ENCODE data around the gene ZNF609. TPM values are rescaled to one million over a fixed set of nuclear protein-coding genes. Genes with fewer than 3 reads are reported as not detected.

The ZNF609 gene
- total RNA-seq, 1 experiment from 2014 or later = 49.0 TPM

GRCh38 chr15:64583519-64583918, 123.1 kb downstream of the ZNF609 start:
- POLR2A ChIA-PET = no interaction called here
- H3K27ac Mint-ChIP-seq (ENCODE audit: low read depth, unreplicated experiment) = no peak overlapping the region
- TF ChIP-seq CTCF (IDR thresholded peaks at IDR 0.05; ENCODE audit: unreplicated experiment) = no peak
- no peak for DNase-seq (ENCODE audit: unreplicated experiment)
- H3K27me3 Mint-ChIP-seq (ENCODE audit: insufficient read depth, unreplicated experiment) = no peaks in the 10 kb centered on the region
- H3K4me3 Mint-ChIP-seq (ENCODE audit: unreplicated experiment) = no peak overlapping the region
- CTCF ChIA-PET = interaction anchor here (0.6 kb wide), 2 partner anchors 157 to 339 kb away, joined by 3 read pairs; no protein-coding TSS in a partner anchor
- H3K9me3 Mint-ChIP-seq (ENCODE audit: unreplicated experiment) = peaks cover 18% of the 10 kb centered on the region
- intact Hi-C loops (cut with micrococcal nuclease) = no loop called here
- H3K4me1 Mint-ChIP-seq (ENCODE audit: insufficient read depth, unreplicated experiment) = no peaks in the 10 kb centered on the region
- no TSS peak for BruUV-seq (replicated peaks)
- peaks cover 9% of the 10 kb centered on the region for H3K36me3 Mint-ChIP-seq (ENCODE audit: insufficient read depth, unreplicated experiment)

GRCh38 chr15:64583983-64584382, 123.6 kb downstream of the ZNF609 start:
- ChIA-PET POLR2A (no interaction called here), CTCF (no interaction called here)
- Mint-ChIP-seq H3K27me3 (ENCODE audit: insufficient read depth, unreplicated experiment) (no peaks in the 10 kb centered on the region), H3K36me3 (ENCODE audit: insufficient read depth, unreplicated experiment) (peaks cover 6% of the 10 kb centered on the region), H3K27ac (ENCODE audit: low read depth, unreplicated experiment) (no peak overlapping the region), H3K4me3 (ENCODE audit: unreplicated experiment) (no peak overlapping the region), H3K4me1 (ENCODE audit: insufficient read depth, unreplicated experiment) (no peaks in the 10 kb centered on the region), H3K9me3 (ENCODE audit: unreplicated experiment) (peaks cover 18% of the 10 kb centered on the region)
- no peak for DNase-seq (ENCODE audit: unreplicated experiment)
- intact Hi-C loops (cut with micrococcal nuclease) = no loop called here
- no peak for TF ChIP-seq CTCF (IDR thresholded peaks at IDR 0.05; ENCODE audit: unreplicated experiment)
- BruUV-seq (replicated peaks) = no TSS peak

- H3K4me3 Mint-ChIP-seq (ENCODE audit: unreplicated experiment) = no peak overlapping the region
- H3K4me1 Mint-ChIP-seq (ENCODE audit: insufficient read depth, unreplicated experiment) = no peaks in the 10 kb centered on the region
- H3K27me3 Mint-ChIP-seq (ENCODE audit: insufficient read depth, unreplicated experiment) = no peaks in the 10 kb centered on the region
- ChIA-PET POLR2A (interaction anchor here (0.6 to 1.1 kb wide), 2 partner anchors 33 to 93 kb away, joined by 3 read pairs; no protein-coding TSS in a partner anchor), CTCF (interaction anchor here (0.7 kb wide), 2 partner anchors 62 to 67 kb away, joined by 3 read pairs; no protein-coding TSS in a partner anchor)
- H3K27ac Mint-ChIP-seq (ENCODE audit: low read depth, unreplicated experiment) = no peak overlapping the region
- DNase-seq (ENCODE audit: unreplicated experiment) = no peak
- peaks cover 8% of the 10 kb centered on the region for H3K36me3 Mint-ChIP-seq (ENCODE audit: insufficient read depth, unreplicated experiment)
- intact Hi-C loops (cut with micrococcal nuclease) = no loop called here
- no peak for TF ChIP-seq CTCF (IDR thresholded peaks at IDR 0.05; ENCODE audit: unreplicated experiment)
- BruUV-seq (replicated peaks) = no TSS peak
- peaks cover 11% of the 10 kb centered on the region for H3K9me3 Mint-ChIP-seq (ENCODE audit: unreplicated experiment)
Measured at GRCh38 chr15:64586259-64586870, 126.0 kb downstream of the ZNF609 start.

GRCh38 chr15:64586984-64587383, 126.6 kb downstream of the ZNF609 start:
- H3K4me3 Mint-ChIP-seq (ENCODE audit: unreplicated experiment) = no peak overlapping the region
- peaks cover 6% of the 10 kb centered on the region for H3K36me3 Mint-ChIP-seq (ENCODE audit: insufficient read depth, unreplicated experiment)
- no peaks in the 10 kb centered on the region for H3K4me1 Mint-ChIP-seq (ENCODE audit: insufficient read depth, unreplicated experiment)
- H3K27ac Mint-ChIP-seq (ENCODE audit: low read depth, unreplicated experiment) = no peak overlapping the region
- no peaks in the 10 kb centered on the region for H3K27me3 Mint-ChIP-seq (ENCODE audit: insufficient read depth, unreplicated experiment)
- ChIA-PET POLR2A (interaction anchor here (0.6 to 1.1 kb wide), 2 partner anchors 32 to 92 kb away, joined by 3 read pairs; no protein-coding TSS in a partner anchor), CTCF (no interaction called here)
- no peak for TF ChIP-seq CTCF (IDR thresholded peaks at IDR 0.05; ENCODE audit: unreplicated experiment)
- H3K9me3 Mint-ChIP-seq (ENCODE audit: unreplicated experiment) = peaks cover 6% of the 10 kb centered on the region
- BruUV-seq (replicated peaks) = no TSS peak
- no peak for DNase-seq (ENCODE audit: unreplicated experiment)
- intact Hi-C loops (cut with micrococcal nuclease) = no loop called here

Data from MCF 10A (cell line).